Adipocyte (in vitro differentiated cells): ENCODE measurements around the gene ANAPC5.
"Not testable (repeated sequence)": the region's sequence is repeated elsewhere in the genome, so short reads cannot be mapped to it uniquely, and the experiment has no call there.

Experiments used
- DNase-seq: peaks from one replicate; pipeline ENCODE4 v3.0.0-alpha.2; 2015; ENCODE audit warnings: low read depth
- H3K27me3 ChIP-seq: replicated peaks from 2 replicates; pipeline ENCODE4 v1.7.0; 2013; ENCODE audit warnings: mild to moderate bottlenecking, low read length, moderate library complexity; ENCODE audit not compliant: control insufficient read depth, insufficient read depth
- H3K36me3 ChIP-seq: 2 replicates; pipeline ENCODE4 v1.7.0; 2013; ENCODE audit warnings: low read length, mild to moderate bottlenecking, moderate library complexity; ENCODE audit not compliant: control insufficient read depth, insufficient read depth, severe bottlenecking
- H3K4me1 ChIP-seq: 2 replicates; pipeline ENCODE4 v1.7.0; 2013; ENCODE audit warnings: mild to moderate bottlenecking, low read length, moderate library complexity; ENCODE audit not compliant: control insufficient read depth, insufficient read depth
- H3K4me3 ChIP-seq: 2 replicates; pipeline ENCODE4 v1.7.0; 2013; ENCODE audit warnings: mild to moderate bottlenecking, low read length, moderate library complexity
- H3K9ac ChIP-seq: 2 replicates; pipeline ENCODE4 v1.7.0; 2013; ENCODE audit warnings: mild to moderate bottlenecking, low read length, moderate library complexity
- H3K9me3 ChIP-seq: 2 replicates; pipeline ENCODE4 v1.7.0; 2013; ENCODE audit warnings: mild to moderate bottlenecking, low read length, moderate library complexity; ENCODE audit not compliant: control insufficient read depth

The ANAPC5 gene

GRCh38 chr12:121351820-121352681, at the start of gene ANAPC5:
TSS of gene ANAPC5 (minus strand) at chr12:121352411. CDS start at chr12:121352340, 71 bp downstream.
- peak; percentile 99 for DNase-seq
- H3K36me3 ChIP-seq, result peaks cover 6% of the 10 kb centered on the region
- H3K27me3 ChIP-seq, result no peaks in the 10 kb centered on the region
- peak within 1 kb of the TSS; percentile 95 for H3K9ac ChIP-seq
- peaks cover 13% of the 10 kb centered on the region for H3K4me1 ChIP-seq
- no peaks in the 10 kb centered on the region for H3K9me3 ChIP-seq
- H3K4me3 ChIP-seq, result peak within 1 kb of the TSS; percentile 95

- H3K36me3 ChIP-seq, result peaks cover 9% of the 10 kb centered on the region
- DNase-seq, result peak; percentile 80
- H3K4me3 ChIP-seq, result peak overlapping the region; percentile 92
- H3K9me3 ChIP-seq, result no peaks in the 10 kb centered on the region
- H3K9ac ChIP-seq, result peak overlapping the region; percentile 96
- H3K27me3 ChIP-seq, result no peaks in the 10 kb centered on the region
- H3K4me1 ChIP-seq, result peaks cover 15% of the 10 kb centered on the region
Observed at GRCh38 chr12:121400332-121401139, 48.3 kb upstream of the ANAPC5 start.

- Histone ChIP-seq H3K9ac (peak within 1 kb of the TSS; percentile 96), H3K9me3 (no peaks in the 10 kb centered on the region), H3K4me1 (peaks cover 15% of the 10 kb centered on the region), H3K36me3 (peaks cover under 1% of the 10 kb centered on the region), H3K27me3 (no peaks in the 10 kb centered on the region), H3K4me3 (peak within 1 kb of the TSS; percentile 92)
- peak; percentile 99 for DNase-seq
Observed at GRCh38 chr12:121399391-121400331, 47.5 kb upstream of the ANAPC5 start, which contains the start of gene RNF34. TSS of gene RNF34 (plus strand) at chr12:121400118. CDS start at chr12:121400213, 95 bp downstream.

GRCh38 chr12:121398355-121398754, 46.1 kb upstream of the ANAPC5 start:
- no peaks in the 10 kb centered on the region for H3K9me3 ChIP-seq
- no peak overlapping the region for H3K4me3 ChIP-seq
- no peaks in the 10 kb centered on the region for H3K27me3 ChIP-seq
- no peak overlapping the region for H3K9ac ChIP-seq
- no peak for DNase-seq
- no peaks in the 10 kb centered on the region for H3K36me3 ChIP-seq
- H3K4me1 ChIP-seq, result peaks cover 15% of the 10 kb centered on the region

GRCh38 chr12:121397521-121397920, 45.3 kb upstream of the ANAPC5 start:
- no peak overlapping the region for H3K4me3 ChIP-seq
- H3K27me3 ChIP-seq, result no peaks in the 10 kb centered on the region
- peaks cover 15% of the 10 kb centered on the region for H3K4me1 ChIP-seq
- DNase-seq, result no peak
- H3K36me3 ChIP-seq, result no peaks in the 10 kb centered on the region
- H3K9ac ChIP-seq, result no peak overlapping the region
- H3K9me3 ChIP-seq, result no peaks in the 10 kb centered on the region

GRCh38 chr12:121392325-121392716, 40.1 kb upstream of the ANAPC5 start:
- Histone ChIP-seq H3K36me3 (no peaks in the 10 kb centered on the region), H3K27me3 (no peaks in the 10 kb centered on the region), H3K4me1 (no peaks in the 10 kb centered on the region), H3K9ac (peak overlapping the region; percentile 75), H3K9me3 (no peaks in the 10 kb centered on the region), H3K4me3 (peak overlapping the region; percentile 78)
- no peak for DNase-seq

- peak overlapping the region; percentile 78 for H3K4me3 ChIP-seq
- peak; percentile 77 for DNase-seq
- H3K27me3 ChIP-seq, result no peaks in the 10 kb centered on the region
- H3K9ac ChIP-seq, result peak overlapping the region; percentile 75
- H3K36me3 ChIP-seq, result no peaks in the 10 kb centered on the region
- H3K9me3 ChIP-seq, result no peaks in the 10 kb centered on the region
- H3K4me1 ChIP-seq, result no peaks in the 10 kb centered on the region
Observed at GRCh38 chr12:121391619-121392324, 39.6 kb upstream of the ANAPC5 start.

GRCh38 chr12:121390856-121391255, 38.6 kb upstream of the ANAPC5 start:
- no peak overlapping the region for H3K4me3 ChIP-seq
- H3K9ac ChIP-seq, result no peak overlapping the region
- no peaks in the 10 kb centered on the region for H3K4me1 ChIP-seq
- H3K9me3 ChIP-seq, result no peaks in the 10 kb centered on the region
- no peaks in the 10 kb centered on the region for H3K36me3 ChIP-seq
- no peaks in the 10 kb centered on the region for H3K27me3 ChIP-seq
- DNase-seq, result no peak

- DNase-seq, result peak; percentile 32
- no peaks in the 10 kb centered on the region for H3K27me3 ChIP-seq
- H3K4me3 ChIP-seq, result no peak overlapping the region
- no peaks in the 10 kb centered on the region for H3K9me3 ChIP-seq
- H3K36me3 ChIP-seq, result no peaks in the 10 kb centered on the region
- H3K4me1 ChIP-seq, result no peaks in the 10 kb centered on the region
- no peak overlapping the region for H3K9ac ChIP-seq
Observed at GRCh38 chr12:121388421-121388981, 36.3 kb upstream of the ANAPC5 start.

GRCh38 chr12:121384891-121385290, 32.7 kb upstream of the ANAPC5 start:
- H3K9ac ChIP-seq, H3K36me3 ChIP-seq, H3K4me3 ChIP-seq, H3K27me3 ChIP-seq, DNase-seq, H3K4me1 ChIP-seq, H3K9me3 ChIP-seq: not testable (repeated sequence)
